Trophoblast cell (in vitro differentiated cells and primary cell): ENCODE measurements around the gene CLBA1.

Experiments used
- DNase-seq, 2 donors: peaks; one replicate each; pipeline ENCODE4 v3.0.0-alpha.2; 2016
- H2AFZ ChIP-seq: 2 replicates; pipeline ENCODE4 v1.6.1; 2013; ENCODE audit warnings: low read length, moderate library complexity, mild to moderate bottlenecking; ENCODE audit not compliant: insufficient read depth, poor library complexity
- H2AK5ac ChIP-seq: 2 replicates; pipeline ENCODE4 v1.6.1; 2013; ENCODE audit warnings: mild to moderate bottlenecking, low read length
- H2BK120ac ChIP-seq: 2 replicates; pipeline ENCODE4 v1.6.1; 2013; ENCODE audit warnings: low read length, mild to moderate bottlenecking, moderate library complexity; ENCODE audit not compliant: insufficient read depth, poor library complexity
- H2BK12ac ChIP-seq: 2 replicates; pipeline ENCODE4 v1.6.1; 2013; ENCODE audit warnings: mild to moderate bottlenecking, low read length, moderate library complexity
- H2BK5ac ChIP-seq: 2 replicates; pipeline ENCODE4 v1.6.1; 2013; ENCODE audit warnings: low read length, low read depth, moderate library complexity, mild to moderate bottlenecking; ENCODE audit not compliant: poor library complexity
- H3K14ac ChIP-seq: 2 replicates; pipeline ENCODE4 v1.6.1; 2013; ENCODE audit warnings: mild to moderate bottlenecking, low read length
- H3K18ac ChIP-seq: 2 replicates; pipeline ENCODE4 v1.6.1; 2013; ENCODE audit warnings: mild to moderate bottlenecking, low read length
- H3K23ac ChIP-seq: 2 replicates; pipeline ENCODE4 v1.6.1; 2013; ENCODE audit warnings: low read length
- H3K27ac ChIP-seq: 2 replicates; pipeline ENCODE4 v1.5.1; 2013; ENCODE audit warnings: low read depth, mild to moderate bottlenecking, inconsistent platforms, low read length, moderate library complexity
- H3K27me3 ChIP-seq: 2 replicates; pipeline ENCODE4 v1.6.1; 2013; ENCODE audit warnings: inconsistent platforms, mild to moderate bottlenecking, low read length, moderate library complexity; ENCODE audit not compliant: insufficient read depth
- H3K36me3 ChIP-seq, 2 experiments: 1 replicate in 1 of 2; 2 replicates in 1 of 2; pipeline ENCODE4 v1.6.1; 2013; ENCODE audit warnings: low read length in 2 of 2, mild to moderate bottlenecking in 2 of 2, moderate library complexity in 1 of 2; ENCODE audit not compliant: insufficient read depth in 2 of 2, control insufficient read depth in 1 of 2
- H3K4ac ChIP-seq: 2 replicates; pipeline ENCODE4 v1.6.1; 2013; ENCODE audit warnings: low read depth, mild to moderate bottlenecking, low read length, moderate library complexity
- H3K4me1 ChIP-seq, 2 experiments: 1 replicate in 1 of 2; 2 replicates in 1 of 2; pipeline ENCODE4 v1.6.1; 2013; ENCODE audit warnings: low read length in 2 of 2, mild to moderate bottlenecking in 2 of 2, moderate library complexity in 1 of 2; ENCODE audit not compliant: insufficient read depth in 2 of 2, control insufficient read depth in 1 of 2
- H3K4me2 ChIP-seq: 2 replicates; pipeline ENCODE4 v1.6.1; 2013; ENCODE audit warnings: inconsistent platforms, mild to moderate bottlenecking, low read length, moderate library complexity
- H3K4me3 ChIP-seq: 2 replicates; pipeline ENCODE4 v1.5.1; 2013; ENCODE audit warnings: mild to moderate bottlenecking, low read depth, low read length, inconsistent platforms
- H3K79me1 ChIP-seq: one replicate; pipeline ENCODE4 v1.6.1; 2013; ENCODE audit warnings: low read length
- H3K79me2 ChIP-seq: 2 replicates; pipeline ENCODE4 v1.6.1; 2013; ENCODE audit warnings: low read length, mild to moderate bottlenecking; ENCODE audit not compliant: control insufficient read depth, insufficient read depth, poor library complexity
- H3K9ac ChIP-seq: 2 replicates; pipeline ENCODE4 v1.6.1; 2013; ENCODE audit warnings: mild to moderate bottlenecking, low read length
- H3K9me3 ChIP-seq: 2 replicates; pipeline ENCODE4 v1.6.1; 2013; ENCODE audit warnings: low read depth, mild to moderate bottlenecking, control low read depth, inconsistent platforms, low read length; ENCODE audit not compliant: insufficient read depth
- H4K12ac ChIP-seq: 2 replicates; pipeline ENCODE4 v1.6.1; 2013; ENCODE audit warnings: low read depth, mild to moderate bottlenecking, low read length, moderate library complexity
- H4K8ac ChIP-seq: 2 replicates; pipeline ENCODE4 v1.6.1; 2013; ENCODE audit warnings: low read depth, mild to moderate bottlenecking, low read length, moderate library complexity
- H4K91ac ChIP-seq: one replicate; pipeline ENCODE4 v1.6.1; 2013; ENCODE audit warnings: low read depth, mild to moderate bottlenecking, low read length, moderate library complexity
- WGBS: extraction: QIAGEN DNeasy Blood & Tissue Kit; methylation state at CpG from one replicate; pipeline ENCODE4 v1.1.7; 2013; ENCODE audit warnings: missing lambda C conversion rate; ENCODE audit not compliant: insufficient read length, insufficient coverage; ENCODE audit errors: extremely low coverage; 5-methylcytosine and 5-hydroxymethylcytosine counted together

Gene CLBA1

GRCh38 chr14:104977681-104978653 lies 7.6 kb upstream of the CLBA1 start, which contains the start of gene AHNAK2:
AHNAK2 (minus strand) TSS chr14:104978374; CDS start chr14:104978237, 137 bp downstream.
- no peaks in the 10 kb centered on the region for H3K79me2 ChIP-seq
- H3K27me3 ChIP-seq = peaks cover 10% of the 10 kb centered on the region
- no peak within 1 kb of the TSS for H3K9ac ChIP-seq
- H3K4ac ChIP-seq = no peak within 1 kb of the TSS
- no peak within 1 kb of the TSS for H2BK120ac ChIP-seq
- no peak within 1 kb of the TSS for H3K27ac ChIP-seq
- H3K79me1 ChIP-seq = no peaks in the 10 kb centered on the region
- H3K23ac ChIP-seq = no peak within 1 kb of the TSS
- no peak within 1 kb of the TSS for H3K14ac ChIP-seq
- H4K8ac ChIP-seq = no peak within 1 kb of the TSS
- H2AK5ac ChIP-seq = no peak within 1 kb of the TSS
- peaks cover 3 to 20% of the 10 kb centered on the region in 2 experiments for H3K4me1 ChIP-seq
- WGBS = no CpG with 5 or more reads among the region's 111 CpGs
- no peak within 1 kb of the TSS for H3K18ac ChIP-seq
- H4K12ac ChIP-seq = no peak within 1 kb of the TSS
- H4K91ac ChIP-seq = no peak within 1 kb of the TSS
- peaks cover 9% of the 10 kb centered on the region for H3K9me3 ChIP-seq
- H3K4me2 ChIP-seq = peak within 1 kb of the TSS; percentile 69
- no peak within 1 kb of the TSS for H2AFZ ChIP-seq
- H3K4me3 ChIP-seq = peak within 1 kb of the TSS; percentile 53
- no peak within 1 kb of the TSS for H2BK5ac ChIP-seq
- H2BK12ac ChIP-seq = no peak within 1 kb of the TSS
- peak; percentile 88 for DNase-seq
- no peaks in the 10 kb centered on the region for H3K36me3 ChIP-seq

- Histone ChIP-seq H4K8ac (no peak overlapping the region), H4K12ac (no peak overlapping the region), H3K4me2 (peak overlapping the region; percentile 53), H2BK5ac (no peak overlapping the region), H3K14ac (no peak overlapping the region), H3K4me1 (peaks cover 2 to 15% of the 10 kb centered on the region in 2 experiments), H3K27me3 (peaks cover 10% of the 10 kb centered on the region), H3K9me3 (peaks cover 9% of the 10 kb centered on the region), H2AK5ac (no peak overlapping the region), H3K79me1 (no peaks in the 10 kb centered on the region), H4K91ac (no peak overlapping the region), H2BK12ac (no peak overlapping the region), H3K4ac (no peak overlapping the region), H3K36me3 (no peaks in the 10 kb centered on the region), H3K23ac (no peak overlapping the region), H3K4me3 (peak overlapping the region; percentile 14), H3K27ac (no peak overlapping the region), H3K18ac (no peak overlapping the region), H3K79me2 (no peaks in the 10 kb centered on the region), H3K9ac (no peak overlapping the region), H2AFZ (no peak overlapping the region), H2BK120ac (no peak overlapping the region)
- WGBS = no CpG with 5 or more reads among the region's 32 CpGs
- no peak for DNase-seq
Measured at GRCh38 chr14:104978746-104979691, 6.6 kb upstream of the CLBA1 start.

- Histone ChIP-seq H2AFZ (no peak overlapping the region), H3K27ac (no peak overlapping the region), H3K23ac (no peak overlapping the region), H4K8ac (no peak overlapping the region), H2BK120ac (no peak overlapping the region), H3K9me3 (peaks cover 9% of the 10 kb centered on the region), H3K4me1 (peaks cover 2 to 15% of the 10 kb centered on the region in 2 experiments), H3K27me3 (peaks cover 10% of the 10 kb centered on the region), H3K79me1 (no peaks in the 10 kb centered on the region), H4K12ac (no peak overlapping the region), H3K14ac (no peak overlapping the region), H3K79me2 (no peaks in the 10 kb centered on the region), H2BK12ac (no peak overlapping the region), H3K36me3 (no peaks in the 10 kb centered on the region), H3K4me3 (no peak overlapping the region), H2AK5ac (no peak overlapping the region), H3K9ac (no peak overlapping the region), H4K91ac (no peak overlapping the region), H3K4ac (no peak overlapping the region), H3K4me2 (no peak overlapping the region), H2BK5ac (no peak overlapping the region), H3K18ac (no peak overlapping the region)
- DNase-seq = peak; percentile 45 to 63
- WGBS = no CpG with 5 or more reads among the region's 19 CpGs
Measured at GRCh38 chr14:104979758-104980610, 5.6 kb upstream of the CLBA1 start.
